Suprapubic skin (tissue), 3 donors: Measurements from ENCODE around the gene FRAS1.

Source experiments
- POLR2A ChIP-seq, 2 donors: fragments of 450-650 bp; IDR thresholded peaks; one replicate each; pipeline ENCODE4 v1.6.1; 2017; ENCODE audit warnings: antibody characterized with exemption in 2 of 2, mild to moderate bottlenecking in 2 of 2, moderate library complexity in 2 of 2
- TF ChIP-seq, protein P1 (sequence below), 2 donors: fragments of 200-600 bp in 1 of 2; fragments of 450-650 bp in 1 of 2; sonication (generic) in 1 of 2; IDR thresholded peaks; one replicate each; pipeline ENCODE4 v1.5.1; 2016 to 2019; ENCODE audit warnings: antibody characterized with exemption in 2 of 2, mild to moderate bottlenecking in 1 of 2, moderate library complexity in 1 of 2

DNA sequence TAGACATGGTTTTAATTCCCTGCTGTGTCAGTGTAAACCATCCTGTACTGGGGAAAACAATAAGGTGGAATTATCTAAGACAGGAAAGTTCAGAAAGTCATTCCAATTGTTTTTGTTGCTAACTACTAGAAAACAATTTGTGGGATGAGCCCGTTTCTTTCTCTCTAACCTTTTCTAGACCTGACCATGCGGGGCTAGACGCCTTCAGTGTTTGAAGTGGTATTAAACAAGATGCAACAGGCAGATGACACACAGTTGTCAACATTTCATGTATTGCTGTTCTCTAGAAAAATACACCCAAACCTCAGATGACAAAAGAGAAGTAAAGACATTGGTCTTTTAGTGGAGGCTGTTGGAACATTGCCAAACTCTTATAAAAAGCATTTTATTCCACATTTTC is 105.7 kb downstream of the FRAS1 start:
- no peak for TF ChIP-seq POLR2A (IDR thresholded peaks at IDR 0.05)
- TF ChIP-seq, protein P1, sequence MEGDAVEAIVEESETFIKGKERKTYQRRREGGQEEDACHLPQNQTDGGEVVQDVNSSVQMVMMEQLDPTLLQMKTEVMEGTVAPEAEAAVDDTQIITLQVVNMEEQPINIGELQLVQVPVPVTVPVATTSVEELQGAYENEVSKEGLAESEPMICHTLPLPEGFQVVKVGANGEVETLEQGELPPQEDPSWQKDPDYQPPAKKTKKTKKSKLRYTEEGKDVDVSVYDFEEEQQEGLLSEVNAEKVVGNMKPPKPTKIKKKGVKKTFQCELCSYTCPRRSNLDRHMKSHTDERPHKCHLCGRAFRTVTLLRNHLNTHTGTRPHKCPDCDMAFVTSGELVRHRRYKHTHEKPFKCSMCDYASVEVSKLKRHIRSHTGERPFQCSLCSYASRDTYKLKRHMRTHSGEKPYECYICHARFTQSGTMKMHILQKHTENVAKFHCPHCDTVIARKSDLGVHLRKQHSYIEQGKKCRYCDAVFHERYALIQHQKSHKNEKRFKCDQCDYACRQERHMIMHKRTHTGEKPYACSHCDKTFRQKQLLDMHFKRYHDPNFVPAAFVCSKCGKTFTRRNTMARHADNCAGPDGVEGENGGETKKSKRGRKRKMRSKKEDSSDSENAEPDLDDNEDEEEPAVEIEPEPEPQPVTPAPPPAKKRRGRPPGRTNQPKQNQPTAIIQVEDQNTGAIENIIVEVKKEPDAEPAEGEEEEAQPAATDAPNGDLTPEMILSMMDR (IDR thresholded peaks at IDR 0.05): no peak
